ENCODE measurements around the gene KCNH6.

GRCh38 chr17:63538693-63539595 is 15.8 kb downstream of the KCNH6 start:
- TF ChIP-seq CTCF (IDR thresholded peaks at IDR 0.05; ENCODE audit: low read depth, low read length, missing input control), result no peak
- TF ChIP-seq MAX (IDR thresholded peaks at IDR 0.05), result no peak
- no peak for TF ChIP-seq RAD21 (IDR thresholded peaks at IDR 0.05)
- no peak for TF ChIP-seq ATF3 (IDR thresholded peaks at IDR 0.05)
- TF ChIP-seq REST (IDR thresholded peaks at IDR 0.05), result no peak
- no peak for TF ChIP-seq JUND (IDR thresholded peaks at IDR 0.05)
- TF ChIP-seq RXRA (IDR thresholded peaks at IDR 0.05), result no peak
- no peak for TF ChIP-seq EGR1 (IDR thresholded peaks at IDR 0.05; ENCODE audit: low read depth in 2 of 2)
- no peak for TF ChIP-seq GABPA (IDR thresholded peaks at IDR 0.05 in 1 of 2, conservative IDR thresholded peaks at IDR 0.05 in 1 of 2)
- no peak for TF ChIP-seq YY1 (IDR thresholded peaks at IDR 0.05)
- TF ChIP-seq ZBTB33 (IDR thresholded peaks at IDR 0.05), result no peak
- TF ChIP-seq TAF1 (conservative IDR thresholded peaks at IDR 0.05), result no peak
- no peak for TF ChIP-seq NR2F2 (IDR thresholded peaks at IDR 0.05)
